HEK293 (cell line): Measurements from ENCODE around the gene SEMA4D.

ENCODE experiments used
- GLI2 ChIP-seq: fragments of 450-650 bp; formaldehyde crosslinking; IDR thresholded peaks from 2 replicates; pipeline ENCODE4; 2017; ENCODE audit warnings: missing biosample characterization, missing genetic modification characterization, low read depth, borderline replicate concordance
- GLIS1 ChIP-seq: fragments of 450-650 bp; formaldehyde crosslinking; IDR thresholded peaks from 2 replicates; pipeline ENCODE4 v1.5.1; 2016; ENCODE audit warnings: missing biosample characterization, missing genetic modification characterization
- MYNN ChIP-seq: fragments of 450-650 bp; formaldehyde crosslinking; IDR thresholded peaks from 2 replicates; pipeline ENCODE4 v1.5.1; 2016; ENCODE audit warnings: missing biosample characterization, missing genetic modification characterization, borderline replicate concordance
- OVOL3 ChIP-seq: fragments of 450-650 bp; formaldehyde crosslinking; IDR thresholded peaks from 2 replicates; pipeline ENCODE4 v1.5.1; 2016; ENCODE audit warnings: missing biosample characterization, missing genetic modification characterization
- REPIN1 ChIP-seq: fragments of 450-650 bp; formaldehyde crosslinking; IDR thresholded peaks from 2 replicates; pipeline ENCODE4 v1.5.1; 2017; ENCODE audit warnings: missing biosample characterization, missing genetic modification characterization, low read depth
- SP3 ChIP-seq: fragments of 450-650 bp; formaldehyde crosslinking; IDR thresholded peaks from 2 replicates; pipeline ENCODE4 v1.5.1; 2016; ENCODE audit warnings: missing biosample characterization, missing genetic modification characterization
- SP7 ChIP-seq: fragments of 450-650 bp; formaldehyde crosslinking; IDR thresholded peaks from 2 replicates; pipeline ENCODE4 v1.5.1; 2016; ENCODE audit warnings: missing biosample characterization, missing genetic modification characterization
- TRIM28 ChIP-seq: IDR thresholded peaks from 2 replicates; pipeline ENCODE4 v1.6.1; 2011; ENCODE audit warnings: low read length, control low read depth, borderline replicate concordance
- YY2 ChIP-seq: fragments of 450-650 bp; formaldehyde crosslinking; IDR thresholded peaks from 2 replicates; pipeline ENCODE4 v1.5.1; 2016; ENCODE audit warnings: missing biosample characterization, missing genetic modification characterization
- ZBTB48 ChIP-seq: fragments of 450-650 bp; formaldehyde crosslinking; IDR thresholded peaks from 2 replicates; pipeline ENCODE4 v1.5.1; 2016; ENCODE audit warnings: missing biosample characterization, missing genetic modification characterization
- ZFP69B ChIP-seq: fragments of 450-650 bp; formaldehyde crosslinking; IDR thresholded peaks from 2 replicates; pipeline ENCODE4 v1.5.1; 2016; ENCODE audit warnings: missing biosample characterization, missing genetic modification characterization
- ZNF121 ChIP-seq: fragments of 450-650 bp; formaldehyde crosslinking; IDR thresholded peaks from 2 replicates; pipeline ENCODE4 v1.5.1; 2016; ENCODE audit warnings: missing biosample characterization, missing genetic modification characterization
- ZNF169 ChIP-seq: fragments of 450-650 bp; formaldehyde crosslinking; IDR thresholded peaks from 2 replicates; pipeline ENCODE4 v1.5.1; 2016; ENCODE audit warnings: missing biosample characterization, missing genetic modification characterization
- ZNF184 ChIP-seq: fragments of 450-650 bp; IDR thresholded peaks from 2 replicates; pipeline ENCODE4 v1.5.1; 2018; ENCODE audit warnings: missing biosample characterization, mild to moderate bottlenecking, missing genetic modification characterization
- ZNF202 ChIP-seq: fragments of 450-650 bp; formaldehyde crosslinking; IDR thresholded peaks from 2 replicates; pipeline ENCODE4 v1.5.1; 2016; ENCODE audit warnings: missing biosample characterization, missing genetic modification characterization, borderline replicate concordance
- ZNF221 ChIP-seq: fragments of 450-650 bp; formaldehyde crosslinking; IDR thresholded peaks from 2 replicates; pipeline ENCODE4 v1.5.1; 2017; ENCODE audit warnings: missing biosample characterization, missing genetic modification characterization, borderline replicate concordance
- ZNF24 ChIP-seq: fragments of 450-650 bp; formaldehyde crosslinking; IDR thresholded peaks from 2 replicates; pipeline ENCODE4 v1.5.1; 2016; ENCODE audit warnings: missing biosample characterization, missing genetic modification characterization
- ZNF292 ChIP-seq: fragments of 450-650 bp; formaldehyde crosslinking; IDR thresholded peaks from 2 replicates; pipeline ENCODE4 v1.5.1; 2016; ENCODE audit warnings: low read depth, missing biosample characterization, missing genetic modification characterization, borderline replicate concordance
- ZNF37A ChIP-seq: fragments of 450-650 bp; IDR thresholded peaks from 2 replicates; pipeline ENCODE4 v1.5.1; 2018; ENCODE audit warnings: missing biosample characterization, missing genetic modification characterization
- ZNF433 ChIP-seq: fragments of 450-650 bp; formaldehyde crosslinking; IDR thresholded peaks from 2 replicates; pipeline ENCODE4 v1.5.1; 2016; ENCODE audit warnings: missing biosample characterization, missing genetic modification characterization, low read depth
- ZNF529 ChIP-seq: fragments of 450-650 bp; formaldehyde crosslinking; IDR thresholded peaks from 2 replicates; pipeline ENCODE4 v1.5.1; 2017; ENCODE audit warnings: missing genetic modification characterization, missing biosample characterization; ENCODE audit not compliant: insufficient replicate concordance
- ZNF561 ChIP-seq: fragments of 450-650 bp; IDR thresholded peaks from 2 replicates; pipeline ENCODE4 v1.5.1; 2018; ENCODE audit warnings: missing biosample characterization, missing genetic modification characterization, borderline replicate concordance
- ZNF658 ChIP-seq: fragments of 450-650 bp; formaldehyde crosslinking; IDR thresholded peaks from 2 replicates; pipeline ENCODE4; 2016; ENCODE audit warnings: missing biosample characterization, missing genetic modification characterization
- ZNF677 ChIP-seq: fragments of 450-650 bp; IDR thresholded peaks from 2 replicates; pipeline ENCODE4 v1.5.0; 2018; ENCODE audit warnings: missing biosample characterization, mild to moderate bottlenecking, missing genetic modification characterization, moderate library complexity
- ZNF785 ChIP-seq: fragments of 450-650 bp; formaldehyde crosslinking; IDR thresholded peaks from 2 replicates; pipeline ENCODE4 v1.5.1; 2016; ENCODE audit warnings: missing biosample characterization, missing genetic modification characterization
- ZNF843 ChIP-seq: fragments of 450-650 bp; formaldehyde crosslinking; IDR thresholded peaks from 2 replicates; pipeline ENCODE4 v1.5.1; 2016; ENCODE audit warnings: missing biosample characterization, missing genetic modification characterization
- TF ChIP-seq, protein P1 (sequence below): fragments of 450-650 bp; formaldehyde crosslinking; IDR thresholded peaks from 2 replicates; pipeline ENCODE4 v1.5.1; 2016; ENCODE audit warnings: missing biosample characterization, missing genetic modification characterization
- TF ChIP-seq, protein P2 (sequence below): fragments of 450-650 bp; IDR thresholded peaks from 2 replicates; pipeline ENCODE4 v1.5.1; 2018; ENCODE audit warnings: missing biosample characterization, missing genetic modification characterization
- TF ChIP-seq, protein P3 (sequence below): fragments of 450-650 bp; formaldehyde crosslinking; IDR thresholded peaks from 2 replicates; pipeline ENCODE4 v1.5.1; 2017; ENCODE audit warnings: missing biosample characterization, missing genetic modification characterization
- TF ChIP-seq, protein P4 (sequence below): fragments of 450-650 bp; formaldehyde crosslinking; IDR thresholded peaks from 2 replicates; pipeline ENCODE4 v1.5.1; 2017; ENCODE audit warnings: missing biosample characterization, missing genetic modification characterization
- TF ChIP-seq, protein P5 (sequence below): fragments of 450-650 bp; formaldehyde crosslinking; IDR thresholded peaks from 2 replicates; pipeline ENCODE4 v1.5.1; 2016; ENCODE audit warnings: missing biosample characterization, missing genetic modification characterization
- TF ChIP-seq, protein P6 (sequence below): fragments of 450-650 bp; formaldehyde crosslinking; IDR thresholded peaks from 2 replicates; pipeline ENCODE4 v1.5.1; 2017; ENCODE audit warnings: missing biosample characterization, mild to moderate bottlenecking, missing genetic modification characterization, moderate library complexity

Gene SEMA4D

DNA sequence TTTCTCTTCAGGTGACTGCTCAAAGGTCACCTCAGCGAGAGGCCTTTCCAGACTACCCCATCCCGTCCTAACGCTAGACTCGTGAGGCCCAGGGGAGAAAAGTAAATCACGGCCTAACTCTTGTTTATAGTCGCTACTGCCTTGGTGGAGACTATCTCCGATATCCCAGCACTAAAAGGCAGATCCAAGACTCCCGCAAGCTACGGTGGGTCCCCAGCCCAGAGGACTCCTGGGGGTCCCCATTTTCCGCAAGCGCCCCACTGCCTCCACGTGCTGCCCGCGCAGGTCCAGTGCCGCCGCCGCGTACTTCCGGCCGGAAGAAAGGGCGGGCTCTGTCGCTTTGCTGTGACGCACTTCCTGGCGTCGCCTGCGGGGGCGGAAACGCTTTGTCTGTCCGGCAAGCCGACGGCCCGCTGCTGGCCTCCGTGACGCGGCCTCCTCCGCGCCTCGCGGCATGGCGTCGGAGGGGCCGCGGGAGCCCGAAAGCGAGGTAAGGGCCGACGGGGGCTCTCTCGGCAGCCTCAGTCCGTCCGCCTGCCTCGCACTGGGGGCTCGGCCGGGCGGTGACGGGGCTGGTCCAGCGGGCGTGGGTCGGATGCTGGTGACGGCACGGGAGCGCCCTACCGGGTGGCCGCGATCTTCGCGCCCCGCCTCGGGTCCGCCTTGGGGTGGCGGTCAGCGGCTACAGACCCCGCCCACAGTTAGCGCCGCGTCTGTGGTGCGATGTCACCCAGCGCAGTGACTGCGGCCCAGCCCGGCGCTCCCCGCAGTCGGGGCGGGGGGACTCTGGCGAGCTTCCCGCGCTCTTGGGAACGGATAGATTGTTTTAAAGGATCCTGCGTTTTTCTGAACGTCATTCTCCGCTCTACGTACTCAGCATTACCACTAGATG, 179.5 kb downstream of the SEMA4D start, which contains the start of gene SECISBP2 (continued):
- TF ChIP-seq GLIS1 (tag by site-specific recombination) (peak; percentile 64), SP3 (tag by site-specific recombination) (peak; percentile 81), ZNF433 (tag by site-specific recombination) (no peak), ZNF221 (tag by site-specific recombination) (no peak), TRIM28 (no peak; the same call in 1 of the 2 replicates), ZNF677 (no peak), ZNF292 (tag by site-specific recombination) (no peak), ZNF184 (tag by site-specific recombination) (no peak), SP7 (tag by site-specific recombination) (0 out of 2 replicates have a peak, but pooled peaks have one; percentile 30), ZBTB48 (tag by site-specific recombination) (no peak), ZNF37A (tag by site-specific recombination) (no peak), ZFP69B (tag by site-specific recombination) (peak; percentile 25; the same call in 1 of the 2 replicates), ZNF561 (tag by site-specific recombination) (0 out of 2 replicates have a peak, but pooled peaks have one; percentile 32), ZNF202 (tag by site-specific recombination) (no peak), YY2 (tag by site-specific recombination) (no peak), OVOL3 (0 out of 2 replicates have a peak, but pooled peaks have one; percentile 19), ZNF785 (no peak), REPIN1 (tag by site-specific recombination) (no peak), ZNF121 (tag by site-specific recombination) (no peak), ZNF843 (tag by site-specific recombination) (peak; percentile 26; the same call in 1 of the 2 replicates), MYNN (tag by site-specific recombination) (no peak), GLI2 (tag by site-specific recombination) (no peak), ZNF658 (no peak), ZNF24 (tag by site-specific recombination) (no peak), ZNF529 (tag by site-specific recombination) (no peak), ZNF169 (tag by site-specific recombination) (no peak)
- TF ChIP-seq, protein P1, sequence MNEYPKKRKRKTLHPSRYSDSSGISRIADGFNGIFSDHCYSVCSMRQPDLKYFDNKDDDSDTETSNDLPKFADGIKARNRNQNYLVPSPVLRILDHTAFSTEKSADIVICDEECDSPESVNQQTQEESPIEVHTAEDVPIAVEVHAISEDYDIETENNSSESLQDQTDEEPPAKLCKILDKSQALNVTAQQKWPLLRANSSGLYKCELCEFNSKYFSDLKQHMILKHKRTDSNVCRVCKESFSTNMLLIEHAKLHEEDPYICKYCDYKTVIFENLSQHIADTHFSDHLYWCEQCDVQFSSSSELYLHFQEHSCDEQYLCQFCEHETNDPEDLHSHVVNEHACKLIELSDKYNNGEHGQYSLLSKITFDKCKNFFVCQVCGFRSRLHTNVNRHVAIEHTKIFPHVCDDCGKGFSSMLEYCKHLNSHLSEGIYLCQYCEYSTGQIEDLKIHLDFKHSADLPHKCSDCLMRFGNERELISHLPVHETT (tag by site-specific recombination) = peak; percentile 74
- TF ChIP-seq, protein P2, sequence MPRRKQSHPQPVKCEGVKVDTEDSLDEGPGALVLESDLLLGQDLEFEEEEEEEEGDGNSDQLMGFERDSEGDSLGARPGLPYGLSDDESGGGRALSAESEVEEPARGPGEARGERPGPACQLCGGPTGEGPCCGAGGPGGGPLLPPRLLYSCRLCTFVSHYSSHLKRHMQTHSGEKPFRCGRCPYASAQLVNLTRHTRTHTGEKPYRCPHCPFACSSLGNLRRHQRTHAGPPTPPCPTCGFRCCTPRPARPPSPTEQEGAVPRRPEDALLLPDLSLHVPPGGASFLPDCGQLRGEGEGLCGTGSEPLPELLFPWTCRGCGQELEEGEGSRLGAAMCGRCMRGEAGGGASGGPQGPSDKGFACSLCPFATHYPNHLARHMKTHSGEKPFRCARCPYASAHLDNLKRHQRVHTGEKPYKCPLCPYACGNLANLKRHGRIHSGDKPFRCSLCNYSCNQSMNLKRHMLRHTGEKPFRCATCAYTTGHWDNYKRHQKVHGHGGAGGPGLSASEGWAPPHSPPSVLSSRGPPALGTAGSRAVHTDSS (tag by site-specific recombination) = no peak; the same call in 1 of the 2 replicates
- TF ChIP-seq, protein P3, sequence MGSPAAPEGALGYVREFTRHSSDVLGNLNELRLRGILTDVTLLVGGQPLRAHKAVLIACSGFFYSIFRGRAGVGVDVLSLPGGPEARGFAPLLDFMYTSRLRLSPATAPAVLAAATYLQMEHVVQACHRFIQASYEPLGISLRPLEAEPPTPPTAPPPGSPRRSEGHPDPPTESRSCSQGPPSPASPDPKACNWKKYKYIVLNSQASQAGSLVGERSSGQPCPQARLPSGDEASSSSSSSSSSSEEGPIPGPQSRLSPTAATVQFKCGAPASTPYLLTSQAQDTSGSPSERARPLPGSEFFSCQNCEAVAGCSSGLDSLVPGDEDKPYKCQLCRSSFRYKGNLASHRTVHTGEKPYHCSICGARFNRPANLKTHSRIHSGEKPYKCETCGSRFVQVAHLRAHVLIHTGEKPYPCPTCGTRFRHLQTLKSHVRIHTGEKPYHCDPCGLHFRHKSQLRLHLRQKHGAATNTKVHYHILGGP = no peak
- TF ChIP-seq, protein P4, sequence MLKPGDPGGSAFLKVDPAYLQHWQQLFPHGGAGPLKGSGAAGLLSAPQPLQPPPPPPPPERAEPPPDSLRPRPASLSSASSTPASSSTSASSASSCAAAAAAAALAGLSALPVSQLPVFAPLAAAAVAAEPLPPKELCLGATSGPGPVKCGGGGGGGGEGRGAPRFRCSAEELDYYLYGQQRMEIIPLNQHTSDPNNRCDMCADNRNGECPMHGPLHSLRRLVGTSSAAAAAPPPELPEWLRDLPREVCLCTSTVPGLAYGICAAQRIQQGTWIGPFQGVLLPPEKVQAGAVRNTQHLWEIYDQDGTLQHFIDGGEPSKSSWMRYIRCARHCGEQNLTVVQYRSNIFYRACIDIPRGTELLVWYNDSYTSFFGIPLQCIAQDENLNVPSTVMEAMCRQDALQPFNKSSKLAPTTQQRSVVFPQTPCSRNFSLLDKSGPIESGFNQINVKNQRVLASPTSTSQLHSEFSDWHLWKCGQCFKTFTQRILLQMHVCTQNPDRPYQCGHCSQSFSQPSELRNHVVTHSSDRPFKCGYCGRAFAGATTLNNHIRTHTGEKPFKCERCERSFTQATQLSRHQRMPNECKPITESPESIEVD = no peak
- TF ChIP-seq, protein P5, sequence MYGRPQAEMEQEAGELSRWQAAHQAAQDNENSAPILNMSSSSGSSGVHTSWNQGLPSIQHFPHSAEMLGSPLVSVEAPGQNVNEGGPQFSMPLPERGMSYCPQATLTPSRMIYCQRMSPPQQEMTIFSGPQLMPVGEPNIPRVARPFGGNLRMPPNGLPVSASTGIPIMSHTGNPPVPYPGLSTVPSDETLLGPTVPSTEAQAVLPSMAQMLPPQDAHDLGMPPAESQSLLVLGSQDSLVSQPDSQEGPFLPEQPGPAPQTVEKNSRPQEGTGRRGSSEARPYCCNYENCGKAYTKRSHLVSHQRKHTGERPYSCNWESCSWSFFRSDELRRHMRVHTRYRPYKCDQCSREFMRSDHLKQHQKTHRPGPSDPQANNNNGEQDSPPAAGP (tag by site-specific recombination) = 0 out of 2 replicates have a peak, but pooled peaks have one; percentile 59
- TF ChIP-seq, protein P6, sequence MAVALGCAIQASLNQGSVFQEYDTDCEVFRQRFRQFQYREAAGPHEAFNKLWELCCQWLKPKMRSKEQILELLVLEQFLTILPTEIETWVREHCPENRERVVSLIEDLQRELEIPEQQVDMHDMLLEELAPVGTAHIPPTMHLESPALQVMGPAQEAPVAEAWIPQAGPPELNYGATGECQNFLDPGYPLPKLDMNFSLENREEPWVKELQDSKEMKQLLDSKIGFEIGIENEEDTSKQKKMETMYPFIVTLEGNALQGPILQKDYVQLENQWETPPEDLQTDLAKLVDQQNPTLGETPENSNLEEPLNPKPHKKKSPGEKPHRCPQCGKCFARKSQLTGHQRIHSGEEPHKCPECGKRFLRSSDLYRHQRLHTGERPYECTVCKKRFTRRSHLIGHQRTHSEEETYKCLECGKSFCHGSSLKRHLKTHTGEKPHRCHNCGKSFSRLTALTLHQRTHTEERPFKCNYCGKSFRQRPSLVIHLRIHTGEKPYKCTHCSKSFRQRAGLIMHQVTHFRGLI (tag by site-specific recombination) = peak; percentile 91
